Measurements from ENCODE around the gene COL8A2.

The COL8A2 gene

GRCh38 chr1:36119456-36119855 is 5.6 kb downstream of the COL8A2 start:
- in situ Hi-C loops (cut with MboI; ENCODE audit: low pct_unique_long_range_greater_than_20kb, low sequenced_read_pairs), result no loop called here
- DNase-seq, result no peak

DNA sequence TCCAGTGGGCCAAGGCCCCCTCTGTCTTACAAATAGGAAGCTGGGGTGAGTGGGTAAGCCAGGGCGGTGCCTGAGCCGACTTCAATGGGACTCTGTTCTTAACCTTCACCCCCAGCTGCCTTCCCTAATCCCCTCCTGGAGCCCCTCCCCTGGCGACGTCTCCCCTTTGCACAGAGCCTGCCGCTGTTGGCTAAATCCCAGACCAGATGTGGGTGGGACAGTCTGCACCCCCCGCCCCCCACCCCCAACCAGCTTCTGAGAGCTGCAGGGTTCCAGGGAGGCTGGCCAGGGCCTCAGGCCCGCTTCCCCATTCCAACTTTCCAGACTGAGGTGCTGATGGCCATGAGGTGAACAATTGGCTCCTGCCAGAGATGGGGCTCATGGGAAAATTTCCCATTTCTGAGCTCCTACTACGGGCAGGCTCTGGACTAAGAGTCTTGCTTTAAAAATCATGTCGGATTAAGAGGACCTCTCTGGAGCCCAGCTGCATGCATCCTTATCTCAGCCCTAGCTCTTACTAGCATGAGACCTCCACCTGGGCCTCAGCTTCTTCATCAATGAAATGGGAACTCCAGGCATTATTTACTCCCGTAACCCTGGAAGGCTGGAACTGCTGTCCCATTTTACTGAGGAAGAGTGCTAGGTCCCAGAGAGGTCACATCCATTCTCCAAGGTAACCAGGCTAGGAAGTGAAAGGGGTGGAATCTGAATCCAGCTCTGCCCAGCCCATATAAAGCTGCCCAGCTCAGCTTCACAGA is 6.4 kb downstream of the COL8A2 start:
- DNase-seq, result no peak
- in situ Hi-C loops (cut with MboI; ENCODE audit: low pct_unique_long_range_greater_than_20kb, low sequenced_read_pairs), result no loop called here

GRCh38 chr1:36116901-36117300 is 8.1 kb downstream of the COL8A2 start:
- DNase-seq, result no peak
- in situ Hi-C loops (cut with MboI; ENCODE audit: low pct_unique_long_range_greater_than_20kb, low sequenced_read_pairs), result no loop called here

DNA sequence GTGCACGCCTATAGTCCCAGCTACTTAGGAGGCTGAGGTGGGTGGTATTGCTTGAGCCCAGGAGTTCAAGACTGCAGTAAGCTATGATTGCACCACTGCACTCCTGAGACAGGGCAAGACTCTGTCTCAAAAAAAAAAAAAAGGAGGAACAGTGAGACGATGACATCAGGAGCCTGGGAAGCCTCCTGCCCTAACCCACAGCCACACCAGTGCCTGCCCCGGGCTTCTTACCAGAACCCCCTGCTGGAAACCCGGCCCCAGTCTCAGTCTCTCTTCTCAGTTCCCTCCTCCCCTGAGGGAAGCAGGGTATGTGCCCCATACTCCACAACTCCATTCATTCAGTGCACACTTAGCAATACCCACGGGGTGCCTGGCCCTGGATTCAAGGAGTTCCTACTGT is 9.1 kb downstream of the COL8A2 start:
- DNase-seq, result no peak
- in situ Hi-C loops (cut with MboI; ENCODE audit: low pct_unique_long_range_greater_than_20kb, low sequenced_read_pairs), result no loop called here

DNA sequence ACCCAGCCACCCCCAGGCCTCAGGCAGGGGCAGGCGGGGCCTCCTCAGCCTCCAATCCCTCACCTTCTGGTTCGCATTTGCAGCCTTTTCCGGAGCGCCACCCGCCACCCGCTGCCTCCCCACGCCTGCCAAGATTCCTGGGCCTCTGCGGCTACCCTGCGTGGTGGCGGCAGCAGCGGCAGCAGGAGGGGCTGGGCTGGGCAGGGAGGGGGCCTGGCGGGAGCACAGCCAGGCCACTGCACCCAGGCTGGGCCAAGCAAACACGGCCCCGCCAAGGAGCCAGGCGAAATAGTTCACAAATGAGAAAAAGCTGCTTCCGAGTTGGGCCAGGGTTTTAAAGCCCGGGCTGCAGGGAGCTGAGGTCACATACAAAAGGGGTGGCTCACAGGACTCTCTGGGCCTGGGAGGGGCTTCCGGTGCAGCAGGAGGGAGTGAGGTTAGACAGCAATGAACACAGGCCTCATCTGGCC is 9.8 kb downstream of the COL8A2 start:
- no peak for DNase-seq
- in situ Hi-C loops (cut with MboI; ENCODE audit: low pct_unique_long_range_greater_than_20kb, low sequenced_read_pairs), result no loop called here

- DNase-seq, result no peak
- in situ Hi-C loops (cut with MboI; ENCODE audit: low pct_unique_long_range_greater_than_20kb, low sequenced_read_pairs), result no loop called here
These were observed 10.7 kb downstream of the COL8A2 start for GRCh38 chr1:36114371-36114770.

DNA sequence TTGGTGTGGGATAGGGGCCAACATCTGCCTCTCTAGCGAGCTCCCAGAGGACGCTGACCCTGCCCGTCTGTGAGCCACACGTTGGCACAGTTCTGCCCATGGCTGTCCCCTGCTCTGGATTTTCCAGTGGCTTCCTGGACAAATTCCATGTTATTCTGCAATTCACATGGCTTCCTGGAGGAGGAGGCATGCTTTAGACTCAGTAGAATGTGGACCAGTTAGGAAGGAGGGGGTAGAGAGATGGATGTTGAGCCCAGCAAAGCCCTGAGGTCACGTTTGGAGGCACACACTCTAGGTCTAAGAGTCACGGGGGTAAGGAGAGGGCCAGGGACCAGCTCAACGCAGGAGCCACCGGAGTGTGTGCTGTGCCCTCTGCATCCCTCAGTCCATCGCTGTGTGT is 12.2 kb downstream of the COL8A2 start:
- DNase-seq, result no peak
- in situ Hi-C loops (cut with MboI; ENCODE audit: low pct_unique_long_range_greater_than_20kb, low sequenced_read_pairs), result no loop called here

- in situ Hi-C loops (cut with MboI; ENCODE audit: low pct_unique_long_range_greater_than_20kb, low sequenced_read_pairs), result no loop called here
- DNase-seq, result no peak
These were observed 13.9 kb downstream of the COL8A2 start for GRCh38 chr1:36111151-36111550.

DNA sequence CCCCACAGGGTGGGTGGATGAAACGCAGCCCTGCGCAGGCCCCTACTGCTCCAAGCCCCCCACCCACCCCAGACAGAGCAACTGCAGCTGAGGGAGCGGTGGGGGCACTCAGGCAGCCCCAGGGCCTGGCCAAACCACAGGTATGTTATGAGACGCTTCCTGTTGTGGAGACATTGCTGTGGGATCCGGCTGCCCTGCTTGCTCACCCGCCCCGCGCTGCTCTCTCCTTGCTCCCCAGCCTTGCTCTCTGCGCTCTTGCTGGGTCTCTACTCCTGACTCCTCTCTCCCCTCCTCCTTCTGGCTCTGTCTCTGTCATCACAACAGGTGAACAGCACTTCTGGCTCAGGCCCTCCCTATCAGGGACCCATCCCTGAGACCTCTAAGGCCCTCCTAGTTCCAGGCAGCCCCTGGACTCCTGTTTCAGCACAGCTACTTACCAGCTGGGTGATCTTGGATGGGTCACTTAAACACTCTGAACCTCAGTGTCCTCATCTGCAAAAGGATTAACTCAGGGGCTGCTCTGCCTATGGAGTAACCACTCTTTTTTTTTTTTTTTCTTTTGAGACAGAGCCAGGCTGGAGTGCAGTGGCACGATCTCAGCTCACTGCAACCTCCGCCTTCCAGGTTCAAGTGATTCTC is 15.9 kb downstream of the COL8A2 start:
- in situ Hi-C loops (cut with MboI; ENCODE audit: low pct_unique_long_range_greater_than_20kb, low sequenced_read_pairs), result loop anchor here (5.0 kb wide), 1 partner anchor 33 kb away; no protein-coding TSS in a partner anchor
- DNase-seq, result peak; percentile 22

GRCh38 chr1:36108314-36108713 is 16.7 kb downstream of the COL8A2 start:
- DNase-seq, result no peak
- in situ Hi-C loops (cut with MboI; ENCODE audit: low pct_unique_long_range_greater_than_20kb, low sequenced_read_pairs), result loop anchor here (5.0 kb wide), 1 partner anchor 34 kb away; no protein-coding TSS in a partner anchor

DNA sequence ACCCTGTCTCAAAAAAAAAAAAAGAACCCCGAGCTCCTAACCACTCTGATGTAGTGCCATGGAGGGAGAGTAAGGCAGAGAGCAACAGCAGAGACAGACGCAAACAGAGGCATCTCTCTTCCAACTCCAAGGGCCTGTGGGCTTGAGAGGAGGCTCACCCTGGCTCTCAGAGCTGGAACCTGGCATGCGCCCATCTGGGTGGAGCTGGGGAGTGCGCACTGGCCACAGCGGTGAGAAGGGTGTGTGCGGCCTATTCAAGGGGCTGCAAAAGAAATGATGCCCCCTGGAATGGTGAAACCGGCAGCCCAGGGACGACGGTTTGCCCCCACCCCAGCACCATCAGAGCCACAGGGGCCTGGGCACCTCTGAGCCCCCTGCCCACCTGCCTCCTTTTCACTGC is 17.6 kb downstream of the COL8A2 start:
- in situ Hi-C loops (cut with MboI; ENCODE audit: low pct_unique_long_range_greater_than_20kb, low sequenced_read_pairs), result loop anchor here (5.0 kb wide), 1 partner anchor 35 kb away; no protein-coding TSS in a partner anchor
- DNase-seq, result no peak

- DNase-seq, result no peak
- in situ Hi-C loops (cut with MboI; ENCODE audit: low pct_unique_long_range_greater_than_20kb, low sequenced_read_pairs), result loop anchor here (5.0 kb wide), 1 partner anchor 36 kb away; no protein-coding TSS in a partner anchor
These were observed 18.8 kb downstream of the COL8A2 start for GRCh38 chr1:36106269-36106668.

GRCh38 chr1:36101546-36101945 is 23.5 kb downstream of the COL8A2 start:
- in situ Hi-C loops (cut with MboI; ENCODE audit: low pct_unique_long_range_greater_than_20kb, low sequenced_read_pairs), result no loop called here

GRCh38 chr1:36100376-36100775 is 24.6 kb downstream of the COL8A2 start:
- DNase-seq, result no peak
- in situ Hi-C loops (cut with MboI; ENCODE audit: low pct_unique_long_range_greater_than_20kb, low sequenced_read_pairs), result no loop called here

More at GRCh38 chr1:36101546-36101945, 23.5 kb downstream of the COL8A2 start:
- no peak for DNase-seq

- in situ Hi-C loops (cut with MboI; ENCODE audit: low pct_unique_long_range_greater_than_20kb, low sequenced_read_pairs), result no loop called here
- DNase-seq, result peak; percentile 82
These were observed 25.2 kb downstream of the COL8A2 start for GRCh38 chr1:36099681-36100341.

DNA sequence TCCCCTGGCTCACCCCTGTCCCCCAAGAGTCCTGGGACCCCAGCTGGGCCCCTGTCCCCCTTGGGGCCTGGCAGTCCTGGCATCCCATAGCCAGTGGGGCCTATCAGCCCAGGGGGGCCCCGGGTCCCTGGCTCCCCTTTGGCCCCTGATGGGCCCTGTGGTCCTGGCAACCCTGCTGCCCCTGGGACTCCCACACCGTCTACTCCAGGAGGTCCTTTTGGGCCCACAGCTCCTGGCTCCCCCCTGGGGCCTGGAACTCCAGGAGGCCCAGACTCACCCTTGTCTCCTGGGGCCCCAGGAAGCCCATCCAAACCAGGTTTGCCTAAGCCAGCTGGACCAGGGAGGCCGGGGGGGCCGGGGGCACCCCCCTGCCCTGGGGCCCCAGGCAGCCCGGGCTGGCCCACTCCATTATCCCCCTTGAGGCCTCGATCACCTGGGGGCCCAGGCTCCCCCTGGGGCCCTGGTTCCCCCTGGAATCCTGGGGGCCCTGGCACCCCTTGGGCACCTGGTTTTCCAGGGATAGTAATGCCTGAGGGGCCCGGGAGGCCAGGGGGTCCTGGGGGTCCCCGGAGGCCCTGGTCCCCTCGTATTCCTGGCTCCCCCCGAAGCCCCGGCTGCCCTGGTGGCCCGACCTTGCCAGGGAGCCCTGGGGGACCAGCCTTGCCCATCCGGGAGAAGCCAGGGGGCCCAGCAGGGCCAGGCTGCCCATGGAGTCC is 26.2 kb downstream of the COL8A2 start:
- in situ Hi-C loops (cut with MboI; ENCODE audit: low pct_unique_long_range_greater_than_20kb, low sequenced_read_pairs), result no loop called here
- no peak for DNase-seq

DNA sequence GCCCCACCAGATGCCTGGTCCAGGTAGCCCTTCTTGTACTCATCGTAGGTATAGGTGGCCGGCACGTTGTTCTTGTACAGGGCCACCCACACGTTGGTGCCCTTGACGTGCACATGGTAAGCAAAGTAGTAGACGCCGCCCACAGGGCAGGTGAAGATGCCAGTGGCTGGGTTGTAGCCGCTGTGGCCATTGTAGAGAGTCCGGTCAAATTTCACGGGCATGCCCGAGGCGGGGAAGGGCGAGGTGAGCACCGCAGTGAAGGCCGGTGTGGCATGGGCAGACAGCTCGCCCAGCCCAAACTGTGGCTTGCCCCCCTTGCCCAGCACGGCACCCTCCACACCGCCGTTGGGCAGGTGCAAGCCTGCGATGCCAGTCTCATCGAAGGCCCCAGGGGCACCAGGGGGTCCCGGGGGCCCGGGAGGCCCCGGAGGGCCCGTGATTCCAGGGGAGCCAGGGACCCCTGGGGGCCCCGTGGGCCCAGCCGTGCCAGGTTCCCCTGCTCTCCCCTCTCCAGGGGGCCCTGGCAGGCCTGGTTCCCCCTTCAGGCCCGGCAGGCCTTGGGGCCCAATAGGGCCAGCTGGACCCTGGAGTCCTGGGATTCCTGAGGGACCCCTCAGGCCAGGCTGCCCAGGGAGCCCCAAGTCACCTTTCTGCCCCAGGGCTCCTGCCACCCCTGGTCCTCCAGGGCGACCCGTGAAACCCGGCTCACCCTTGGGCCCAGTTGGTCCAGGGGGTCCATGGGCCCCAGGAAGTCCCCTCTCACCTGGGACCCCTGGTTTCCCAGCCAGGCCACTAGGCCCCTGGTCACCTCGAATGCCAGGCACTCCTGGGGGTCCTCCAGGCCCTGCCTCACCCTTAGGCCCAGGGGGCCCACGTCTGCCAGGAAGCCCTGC is 27.1 kb downstream of the COL8A2 start:
- in situ Hi-C loops (cut with MboI; ENCODE audit: low pct_unique_long_range_greater_than_20kb, low sequenced_read_pairs), result no loop called here

More for the DNA sequence above, 27.1 kb downstream of the COL8A2 start:
- no peak for DNase-seq
